Stimulated activated CD8-positive, alpha-beta memory T cell treated with anti-CD3 and anti-CD28 coated beads, Interleukin-4, amount 100 ng/mL, for 24 hours (primary cell): ENCODE measurements around the gene NDE1.

ENCODE experiments used
- DNase-seq: peaks from one replicate; pipeline ENCODE4 v3.0.0-alpha.2; 2020; ENCODE audit warnings: low read depth

Gene NDE1

GRCh38 chr16:15770107-15770506 lies 120.1 kb downstream of the NDE1 start:
- no peak for DNase-seq

GRCh38 chr16:15770512-15770911 lies 120.5 kb downstream of the NDE1 start:
- no peak for DNase-seq

GRCh38 chr16:15771694-15772093 lies 121.6 kb downstream of the NDE1 start:
- no peak for DNase-seq

GRCh38 chr16:15772579-15773293 lies 122.7 kb downstream of the NDE1 start:
- DNase-seq, result no peak

GRCh38 chr16:15773968-15774367 lies 123.9 kb downstream of the NDE1 start:
- DNase-seq, result no peak

- no peak for DNase-seq
Observed at GRCh38 chr16:15775209-15775608, 125.2 kb downstream of the NDE1 start.

GRCh38 chr16:15775663-15776304 lies 125.7 kb downstream of the NDE1 start:
- no peak for DNase-seq
